ENCODE measurements around the gene CAPN9.

Gene CAPN9

GRCh38 chr1:230800891-230801840 is 54.0 kb downstream of the CAPN9 start:
- no peak for DNase-seq

GRCh38 chr1:230804396-230804795 is 57.2 kb downstream of the CAPN9 start:
- no peak for DNase-seq

- DNase-seq, result no peak
These were observed 59.4 kb downstream of the CAPN9 start for GRCh38 chr1:230806552-230806951.

- no peak for DNase-seq
These were observed 59.8 kb downstream of the CAPN9 start for GRCh38 chr1:230807029-230807428.

GRCh38 chr1:230807561-230808280 is 60.5 kb downstream of the CAPN9 start:
- DNase-seq, result no peak

- no peak for DNase-seq
These were observed 61.2 kb downstream of the CAPN9 start for GRCh38 chr1:230808281-230808872.

GRCh38 chr1:230809256-230809990 is 62.2 kb downstream of the CAPN9 start:
- no peak for DNase-seq

- DNase-seq, result no peak
These were observed 65.4 kb downstream of the CAPN9 start for GRCh38 chr1:230812568-230812967.

- no peak for DNase-seq
These were observed 67.9 kb downstream of the CAPN9 start for GRCh38 chr1:230814949-230815692.

GRCh38 chr1:230816018-230816417 is 68.8 kb downstream of the CAPN9 start:
- no peak for DNase-seq

- DNase-seq, result no peak
These were observed 71.2 kb downstream of the CAPN9 start for GRCh38 chr1:230818367-230818766.

GRCh38 chr1:230818901-230819300 is 71.7 kb downstream of the CAPN9 start:
- no peak for DNase-seq

- no peak for DNase-seq
These were observed 72.8 kb downstream of the CAPN9 start for GRCh38 chr1:230819976-230820375.

- no peak for DNase-seq
These were observed 73.4 kb downstream of the CAPN9 start for GRCh38 chr1:230820568-230820967.

- DNase-seq, result no peak
These were observed 74.2 kb downstream of the CAPN9 start for GRCh38 chr1:230821346-230821745.

- DNase-seq, result no peak
These were observed 74.9 kb downstream of the CAPN9 start for GRCh38 chr1:230822092-230822581.

GRCh38 chr1:230823426-230823825 is 76.2 kb downstream of the CAPN9 start:
- DNase-seq, result no peak

GRCh38 chr1:230823931-230824381 is 76.8 kb downstream of the CAPN9 start:
- DNase-seq, result no peak

GRCh38 chr1:230824551-230824918 is 77.3 kb downstream of the CAPN9 start:
- no peak for DNase-seq

- peak; percentile 72 to 84 for DNase-seq
These were observed 77.9 kb downstream of the CAPN9 start for GRCh38 chr1:230824919-230825721.

GRCh38 chr1:230825761-230826160 is 78.6 kb downstream of the CAPN9 start:
- DNase-seq, result no peak

Measured in AML-193 (cell line).